Anterior cingulate cortex (tissue), 58 donors: ENCODE results near the gene OLFML3.

Experiments used
- DNase-seq, 58 donors: peaks; one replicate each; lab custom pipeline; 2025; lab: John Stamatoyannopoulos, UW

Gene OLFML3

GRCh38 chr1:114022877-114023276 is 43.6 kb downstream of the OLFML3 start:
- DNase-seq = no peak

GRCh38 chr1:114023377-114023776 is 44.1 kb downstream of the OLFML3 start:
- DNase-seq = no peak

- DNase-seq = no peak
Measured at GRCh38 chr1:114024049-114024448, 44.8 kb downstream of the OLFML3 start.

GRCh38 chr1:114025609-114026401 is 46.5 kb downstream of the OLFML3 start:
- DNase-seq = no peak

GRCh38 chr1:114026797-114027196 is 47.5 kb downstream of the OLFML3 start:
- no peak for DNase-seq
